Measurements from ENCODE around the gene SF3B2.

GRCh38 chr11:66052664-66052982 is 459 bp downstream of the SF3B2 start:
- TF ChIP-seq, protein P1, sequence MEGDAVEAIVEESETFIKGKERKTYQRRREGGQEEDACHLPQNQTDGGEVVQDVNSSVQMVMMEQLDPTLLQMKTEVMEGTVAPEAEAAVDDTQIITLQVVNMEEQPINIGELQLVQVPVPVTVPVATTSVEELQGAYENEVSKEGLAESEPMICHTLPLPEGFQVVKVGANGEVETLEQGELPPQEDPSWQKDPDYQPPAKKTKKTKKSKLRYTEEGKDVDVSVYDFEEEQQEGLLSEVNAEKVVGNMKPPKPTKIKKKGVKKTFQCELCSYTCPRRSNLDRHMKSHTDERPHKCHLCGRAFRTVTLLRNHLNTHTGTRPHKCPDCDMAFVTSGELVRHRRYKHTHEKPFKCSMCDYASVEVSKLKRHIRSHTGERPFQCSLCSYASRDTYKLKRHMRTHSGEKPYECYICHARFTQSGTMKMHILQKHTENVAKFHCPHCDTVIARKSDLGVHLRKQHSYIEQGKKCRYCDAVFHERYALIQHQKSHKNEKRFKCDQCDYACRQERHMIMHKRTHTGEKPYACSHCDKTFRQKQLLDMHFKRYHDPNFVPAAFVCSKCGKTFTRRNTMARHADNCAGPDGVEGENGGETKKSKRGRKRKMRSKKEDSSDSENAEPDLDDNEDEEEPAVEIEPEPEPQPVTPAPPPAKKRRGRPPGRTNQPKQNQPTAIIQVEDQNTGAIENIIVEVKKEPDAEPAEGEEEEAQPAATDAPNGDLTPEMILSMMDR (conservative IDR thresholded peaks at IDR 0.05; ENCODE audit: low read length) = no peak
- no peak for TF ChIP-seq EZH2phosphoT487 (IDR thresholded peaks at IDR 0.05; ENCODE audit: borderline replicate concordance, low read depth, low read length)

Data from OCI-LY7 (cell line).